ENCODE data around the gene GPC2.
"Not testable (repeated sequence)": the region's sequence is repeated elsewhere in the genome, so short reads cannot be mapped to it uniquely, and the experiment has no call there.

GPC2 gene, protein sequence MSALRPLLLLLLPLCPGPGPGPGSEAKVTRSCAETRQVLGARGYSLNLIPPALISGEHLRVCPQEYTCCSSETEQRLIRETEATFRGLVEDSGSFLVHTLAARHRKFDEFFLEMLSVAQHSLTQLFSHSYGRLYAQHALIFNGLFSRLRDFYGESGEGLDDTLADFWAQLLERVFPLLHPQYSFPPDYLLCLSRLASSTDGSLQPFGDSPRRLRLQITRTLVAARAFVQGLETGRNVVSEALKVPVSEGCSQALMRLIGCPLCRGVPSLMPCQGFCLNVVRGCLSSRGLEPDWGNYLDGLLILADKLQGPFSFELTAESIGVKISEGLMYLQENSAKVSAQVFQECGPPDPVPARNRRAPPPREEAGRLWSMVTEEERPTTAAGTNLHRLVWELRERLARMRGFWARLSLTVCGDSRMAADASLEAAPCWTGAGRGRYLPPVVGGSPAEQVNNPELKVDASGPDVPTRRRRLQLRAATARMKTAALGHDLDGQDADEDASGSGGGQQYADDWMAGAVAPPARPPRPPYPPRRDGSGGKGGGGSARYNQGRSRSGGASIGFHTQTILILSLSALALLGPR

DNA sequence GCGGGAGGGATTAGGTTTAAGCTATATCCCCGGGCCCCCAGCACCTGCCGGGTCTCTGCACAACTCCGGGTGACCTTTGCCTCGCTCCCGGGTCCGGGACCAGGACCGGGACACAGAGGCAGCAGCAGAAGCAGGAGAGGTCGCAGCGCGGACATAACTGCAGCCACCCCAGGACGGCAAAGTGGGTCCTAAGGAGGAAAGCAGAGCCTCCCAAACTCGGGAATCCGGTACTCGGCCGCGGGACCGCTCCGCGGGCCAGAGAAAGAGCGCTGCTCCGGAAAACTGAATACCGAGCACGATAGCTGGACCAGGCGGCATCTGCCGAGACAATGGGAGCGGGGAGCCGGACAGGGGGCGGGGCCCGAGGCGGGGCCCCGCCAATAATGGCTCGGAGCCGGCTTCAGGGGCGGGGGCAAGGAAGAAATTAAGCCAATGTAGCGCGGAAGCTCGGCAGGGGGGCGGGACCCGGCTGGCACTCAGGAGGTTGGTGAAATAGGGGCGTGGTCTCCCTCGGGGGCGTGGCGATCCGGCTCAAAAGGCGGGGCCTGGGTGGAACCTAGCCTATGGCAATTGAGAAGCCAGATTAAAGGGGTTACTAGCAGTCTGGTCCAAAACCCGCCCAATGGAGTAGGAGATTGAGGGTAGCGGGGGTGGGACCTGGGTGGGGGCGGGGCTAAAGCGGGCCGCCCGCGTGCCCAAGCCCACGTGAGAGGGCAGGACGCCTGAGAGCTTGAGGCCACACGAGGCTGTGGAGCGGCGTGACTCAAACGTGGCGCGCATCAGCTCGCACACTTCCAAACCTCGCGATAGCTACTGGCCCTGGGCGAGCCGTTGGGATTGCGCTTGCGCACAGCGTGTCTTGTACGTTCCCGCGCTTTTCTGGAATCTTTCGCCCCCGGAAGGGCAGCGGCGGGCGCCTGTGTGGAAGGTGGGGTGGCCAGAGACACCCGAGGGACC, at the start of gene GPC2, which contains the start of gene STAG3:
Gene GPC2 (minus strand): TSS at position 337 of the 957 bp plus-strand sequence. CDS start 182 bp downstream, at position 155.
Gene STAG3 (plus strand): TSS at position 874 of the 957 bp plus-strand sequence. CDS start 2,639 bp downstream, outside the sequence.
- peak; percentile 95 for DNase-seq (ENCODE audit: low read depth)

DNA sequence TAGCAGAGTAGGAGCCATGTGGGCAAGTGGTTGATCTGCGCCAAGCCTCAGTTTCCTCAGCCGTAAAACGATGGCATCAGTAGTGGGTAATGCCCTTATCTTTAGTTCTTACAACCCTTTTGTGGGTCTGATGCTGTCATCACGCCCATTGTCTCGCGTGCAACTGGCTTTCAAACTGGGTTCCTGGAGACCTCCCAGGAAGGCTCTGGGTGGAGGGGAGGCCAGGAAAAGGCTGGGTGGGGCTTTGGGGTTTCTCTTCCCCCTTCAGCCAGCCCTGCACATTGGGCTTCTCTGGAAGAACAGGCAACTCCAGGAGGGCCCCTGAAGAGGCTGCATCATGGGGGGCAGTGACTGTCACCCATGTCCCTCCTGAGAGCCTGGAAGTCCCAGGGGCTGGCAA, 47.7 kb upstream of the GPC2 start:
- not testable (repeated sequence) for DNase-seq (ENCODE audit: low read depth)

DNA sequence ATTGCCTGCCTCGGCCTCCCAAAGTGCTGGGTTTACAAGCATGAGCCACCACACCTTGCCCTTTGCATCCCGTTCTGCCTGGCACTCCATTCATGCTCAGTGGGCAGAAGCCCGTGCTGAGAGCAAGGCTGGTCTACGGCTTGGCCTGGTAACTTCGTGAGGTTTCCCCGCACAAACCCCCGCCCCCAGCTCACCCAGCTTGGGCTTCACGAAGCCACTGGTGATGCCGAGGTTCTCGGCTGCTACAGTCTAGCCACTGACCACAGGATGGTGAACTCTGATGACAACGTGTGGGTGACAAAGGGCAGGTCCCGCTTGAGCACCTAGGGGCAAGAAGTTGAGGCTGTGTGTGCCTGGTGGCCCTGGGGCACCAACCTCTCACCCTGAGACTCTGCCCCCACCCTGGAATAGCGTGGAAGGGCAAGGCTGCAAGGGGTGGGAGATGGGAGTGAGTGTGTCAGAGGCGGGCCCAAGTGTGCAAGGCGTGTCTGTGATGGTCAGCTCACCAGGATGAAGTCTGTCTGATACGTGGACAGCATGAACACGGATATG, 46.3 kb upstream of the GPC2 start:
- not testable (repeated sequence) for DNase-seq (ENCODE audit: low read depth)

DNA sequence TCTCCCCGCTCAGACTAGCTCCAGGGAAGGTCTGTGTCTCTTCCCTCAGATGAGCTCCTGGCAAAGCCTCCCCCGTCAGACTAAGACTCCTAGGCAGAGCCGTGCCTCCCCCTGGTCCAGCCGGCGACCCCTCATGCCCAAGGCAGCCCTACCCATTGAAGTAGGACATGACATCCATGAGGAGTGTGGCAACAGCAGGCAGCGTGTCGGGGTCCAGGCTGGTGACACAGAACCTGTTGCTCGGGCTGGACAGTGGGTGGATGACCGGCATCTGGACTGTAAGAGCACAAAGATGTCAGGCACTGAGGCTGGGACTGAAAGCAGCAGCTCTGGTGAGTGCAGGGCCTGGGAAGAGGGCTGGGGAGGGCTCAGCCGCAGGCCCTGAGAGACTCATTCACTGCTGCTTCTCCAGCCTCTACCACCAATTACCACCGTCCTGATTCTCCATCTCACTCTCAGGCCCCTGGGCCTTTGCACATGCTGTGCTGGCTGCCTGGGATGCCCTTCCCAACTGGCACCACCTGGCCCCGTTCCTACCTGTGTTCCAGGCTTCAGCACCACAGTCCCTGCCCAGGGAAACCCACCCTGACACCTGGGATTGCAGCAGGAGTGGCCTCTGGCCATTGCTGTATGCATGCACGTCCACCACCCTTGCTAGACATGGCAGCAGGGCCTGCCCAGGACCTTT, 45.4 kb upstream of the GPC2 start:
- no peak for DNase-seq (ENCODE audit: low read depth)

DNA sequence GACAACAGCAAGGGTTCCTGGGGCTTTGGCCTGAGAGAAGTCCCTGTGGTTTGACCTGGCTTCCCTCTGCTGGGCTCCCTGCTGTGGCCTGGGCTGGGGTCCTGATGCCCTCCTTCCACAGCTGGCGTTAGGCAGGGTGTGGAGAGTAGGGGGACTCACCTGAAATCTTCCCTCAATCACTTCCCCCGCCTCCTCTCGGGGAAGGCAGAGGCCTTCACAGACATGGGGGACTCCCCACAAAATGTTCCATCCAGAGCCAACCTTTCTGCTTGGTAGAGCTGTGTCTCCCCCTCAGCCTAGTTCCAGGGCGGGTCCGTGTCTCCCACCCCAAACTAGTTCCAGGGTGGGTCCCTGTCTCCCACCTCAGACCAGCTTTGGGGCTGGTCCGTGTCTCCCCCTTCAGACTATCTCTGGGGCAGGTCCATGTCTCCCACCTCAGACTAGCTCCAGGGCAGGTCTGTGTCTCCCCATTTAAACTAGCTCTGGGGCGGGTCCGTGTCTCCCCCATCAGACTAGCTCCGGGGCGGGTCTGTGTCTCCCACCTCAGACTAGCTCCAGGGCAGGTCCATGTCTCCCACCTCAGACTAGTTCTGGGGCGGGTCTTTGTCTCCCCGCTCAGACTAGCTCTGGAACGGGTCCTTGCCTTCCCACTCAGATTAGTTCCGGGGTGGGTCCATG, 44.7 kb upstream of the GPC2 start:
- no peak for DNase-seq (ENCODE audit: low read depth)

DNA sequence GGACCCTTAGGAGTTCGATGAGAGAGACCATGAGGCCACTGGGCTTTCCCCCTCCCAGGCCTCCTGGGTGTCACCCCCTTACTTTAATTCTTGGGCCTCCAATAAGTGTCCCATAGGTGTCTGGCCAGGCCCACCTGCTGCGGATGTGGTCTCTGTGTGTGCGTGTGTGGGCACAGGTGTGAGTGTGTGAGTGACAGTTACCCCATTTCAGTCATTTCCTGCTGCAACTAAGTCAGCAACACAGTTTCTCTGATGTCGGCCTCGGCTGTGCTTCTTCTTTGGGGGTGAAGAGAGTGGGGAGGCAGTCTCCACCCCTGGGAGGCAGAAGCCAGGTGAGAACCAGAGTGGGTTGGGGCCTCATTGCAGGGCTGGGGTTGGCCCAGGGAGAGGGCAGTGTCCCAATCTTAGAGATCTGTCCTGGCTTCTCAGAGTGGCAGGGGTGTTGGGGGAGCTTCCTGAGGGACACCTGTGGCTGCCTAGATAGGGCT, 44.1 kb upstream of the GPC2 start:
- peak; percentile 47 for DNase-seq (ENCODE audit: low read depth)

DNA sequence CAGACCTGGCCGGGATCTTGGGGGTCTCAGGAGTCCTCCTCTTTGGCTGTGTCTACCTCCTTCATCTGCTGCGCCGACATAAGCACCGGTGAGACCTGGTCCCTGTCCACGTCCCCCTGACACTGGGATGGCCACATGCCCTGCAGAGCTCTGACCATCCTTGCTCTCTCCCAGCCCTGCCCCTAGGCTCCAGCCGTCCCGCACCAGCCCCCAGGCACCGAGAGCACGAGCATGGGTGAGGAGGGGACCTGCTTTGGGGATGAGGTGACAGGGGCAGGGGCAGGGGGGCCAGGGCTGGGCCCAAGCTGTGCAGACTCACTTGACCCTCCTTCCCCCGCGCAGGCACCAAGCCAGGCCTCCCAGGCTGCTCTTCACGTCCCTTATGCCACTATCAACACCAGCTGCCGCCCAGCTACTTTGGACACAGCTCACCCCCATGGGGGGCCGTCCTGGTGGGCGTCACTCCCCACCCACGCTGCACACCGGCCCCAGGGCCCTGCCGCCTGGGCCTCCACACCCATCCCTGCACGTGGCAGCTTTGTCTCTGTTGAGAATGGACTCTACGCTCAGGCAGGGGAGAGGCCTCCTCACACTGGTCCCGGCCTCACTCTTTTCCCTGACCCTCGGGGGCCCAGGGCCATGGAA, 43.5 kb upstream of the GPC2 start:
- no peak for DNase-seq (ENCODE audit: low read depth)

DNA sequence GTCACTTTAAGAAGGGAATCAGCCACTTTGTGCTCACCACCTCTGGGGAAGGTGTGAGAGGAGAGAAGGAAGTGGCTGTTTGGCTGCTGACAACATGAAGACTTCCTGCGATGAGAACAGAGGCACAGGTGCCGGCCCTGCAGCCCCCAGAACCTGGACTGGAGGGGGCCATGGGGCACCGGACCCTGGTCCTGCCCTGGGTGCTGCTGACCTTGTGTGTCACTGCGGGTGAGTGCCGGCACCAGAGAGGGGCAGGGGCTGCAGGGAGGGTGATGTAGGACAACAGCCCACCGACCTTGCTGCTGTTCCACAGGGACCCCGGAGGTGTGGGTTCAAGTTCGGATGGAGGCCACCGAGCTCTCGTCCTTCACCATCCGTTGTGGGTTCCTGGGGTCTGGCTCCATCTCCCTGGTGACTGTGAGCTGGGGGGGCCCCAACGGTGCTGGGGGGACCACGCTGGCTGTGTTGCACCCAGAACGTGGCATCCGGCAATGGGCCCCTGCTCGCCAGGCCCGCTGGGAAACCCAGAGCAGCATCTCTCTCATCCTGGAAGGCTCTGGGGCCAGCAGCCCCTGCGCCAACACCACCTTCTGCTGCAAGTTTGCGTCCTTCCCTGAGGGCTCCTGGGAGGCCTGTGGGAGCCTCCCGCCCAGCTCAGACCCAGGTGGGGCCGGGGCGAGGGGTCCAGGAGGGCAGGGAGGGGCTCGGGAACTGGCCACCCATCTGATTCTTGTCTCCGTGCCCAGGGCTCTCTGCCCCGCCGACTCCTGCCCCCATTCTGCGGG, 42.8 kb upstream of the GPC2 start, which contains the start of gene PVRIG:
Gene PVRIG (plus strand): TSS at position 149 of the 785 bp plus-strand sequence. CDS start 22 bp downstream, at position 171.
- DNase-seq (ENCODE audit: low read depth) = not testable (repeated sequence)

DNA sequence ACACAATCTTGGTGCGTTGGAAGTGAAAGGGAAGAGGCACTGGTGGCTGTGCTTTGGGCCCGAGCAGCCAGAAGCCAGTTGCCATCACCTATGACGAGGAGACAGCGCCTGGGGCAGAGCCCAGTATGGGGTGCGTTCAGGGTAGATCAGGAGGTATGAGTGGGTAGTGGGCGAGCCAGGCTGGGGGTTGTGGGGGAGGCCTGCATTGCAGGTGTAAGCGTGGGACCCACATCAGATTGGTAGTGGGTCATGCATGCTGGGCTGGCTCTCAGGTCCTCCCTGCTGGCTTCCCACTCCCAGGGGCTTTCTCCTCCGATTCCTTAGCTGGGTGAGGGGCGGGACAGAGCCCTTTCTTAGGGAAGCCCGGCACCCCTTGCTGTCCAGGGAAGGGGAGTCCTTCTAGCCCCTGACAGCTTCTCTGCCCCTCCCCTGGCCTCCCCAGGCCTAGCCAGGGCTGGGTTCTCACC, 42.1 kb upstream of the GPC2 start:
- no peak for DNase-seq (ENCODE audit: low read depth)

DNA sequence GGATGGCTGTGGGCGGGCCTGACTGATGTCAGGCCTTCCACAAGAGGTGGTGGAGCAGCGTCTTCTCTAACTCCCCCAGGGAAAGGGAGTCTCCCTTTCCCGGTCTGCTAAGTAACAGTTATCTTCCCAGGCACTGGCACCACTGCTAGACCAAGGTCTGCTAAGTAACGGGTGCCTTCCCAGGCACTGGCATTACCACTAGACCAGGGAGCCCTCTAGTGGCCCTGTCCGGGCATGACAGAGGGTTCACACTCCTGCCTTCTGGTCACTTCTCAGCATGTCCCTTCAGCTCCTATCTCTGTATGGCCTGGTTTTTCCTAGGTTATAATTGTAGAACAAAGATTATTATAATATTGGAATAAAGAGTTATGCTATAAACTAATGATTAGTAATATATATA, 40.8 kb upstream of the GPC2 start:
- DNase-seq (ENCODE audit: low read depth) = peak; percentile 67

DNA sequence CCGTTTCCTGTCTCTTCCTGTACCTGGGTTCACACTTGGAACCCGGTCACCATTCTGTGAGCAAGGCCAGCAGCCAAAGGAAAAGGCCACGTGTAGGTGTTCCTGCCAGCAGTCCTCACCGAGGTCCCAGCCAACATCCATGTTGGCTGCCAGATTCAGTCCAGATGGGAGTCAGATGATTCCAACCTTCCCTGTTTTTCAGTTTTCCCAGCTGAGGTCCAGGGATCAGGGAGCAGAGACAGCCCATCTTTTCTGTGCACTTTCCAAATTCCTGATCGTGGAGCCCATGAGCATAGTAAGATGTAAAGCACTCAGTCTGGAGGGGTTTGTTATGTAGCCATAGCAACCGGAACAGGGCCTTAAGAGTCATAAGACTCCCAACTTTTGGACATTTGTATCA, 38.7 kb upstream of the GPC2 start:
- DNase-seq (ENCODE audit: low read depth) = no peak

DNA sequence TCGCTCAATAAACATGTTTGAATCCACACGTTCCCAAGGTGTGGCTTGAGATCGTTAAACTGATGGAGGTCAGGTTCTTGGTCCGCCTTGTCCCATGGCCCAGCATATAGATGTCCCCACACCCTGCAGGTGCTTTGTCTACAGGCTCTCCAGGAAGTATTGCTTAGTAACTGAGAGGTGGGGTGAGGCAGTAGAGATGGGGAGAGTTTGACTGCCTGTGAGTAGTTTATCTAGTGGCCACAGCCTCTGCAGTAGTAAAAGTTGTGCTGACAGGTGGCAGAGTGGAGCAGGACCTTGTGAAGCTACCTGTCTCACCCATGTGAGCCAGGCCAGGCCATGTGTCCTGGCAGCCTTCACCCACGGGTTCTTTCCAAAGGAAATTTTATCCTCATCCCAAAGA, 37.2 kb upstream of the GPC2 start:
- DNase-seq (ENCODE audit: low read depth) = not testable (repeated sequence)

DNA sequence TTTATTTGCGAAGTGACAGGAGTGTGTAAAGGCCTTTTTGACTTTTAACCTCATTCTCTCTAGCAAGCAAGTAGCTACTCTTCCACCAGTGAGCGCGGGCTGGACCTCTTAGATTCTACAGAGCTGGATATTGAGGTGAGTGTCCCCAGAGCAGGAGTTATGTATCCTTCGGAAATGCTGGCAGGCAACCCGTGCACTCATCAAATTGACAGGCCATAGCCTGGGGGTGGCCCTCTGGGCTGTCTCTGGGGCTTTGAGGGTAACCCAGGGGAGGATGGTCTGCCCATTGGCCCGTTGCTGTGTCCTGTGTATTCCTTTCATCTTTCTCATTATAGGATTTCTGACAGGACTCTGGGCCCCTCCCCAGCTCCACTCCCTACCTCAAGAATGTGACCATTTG, 36.5 kb upstream of the GPC2 start:
- no peak for DNase-seq (ENCODE audit: low read depth)

DNA sequence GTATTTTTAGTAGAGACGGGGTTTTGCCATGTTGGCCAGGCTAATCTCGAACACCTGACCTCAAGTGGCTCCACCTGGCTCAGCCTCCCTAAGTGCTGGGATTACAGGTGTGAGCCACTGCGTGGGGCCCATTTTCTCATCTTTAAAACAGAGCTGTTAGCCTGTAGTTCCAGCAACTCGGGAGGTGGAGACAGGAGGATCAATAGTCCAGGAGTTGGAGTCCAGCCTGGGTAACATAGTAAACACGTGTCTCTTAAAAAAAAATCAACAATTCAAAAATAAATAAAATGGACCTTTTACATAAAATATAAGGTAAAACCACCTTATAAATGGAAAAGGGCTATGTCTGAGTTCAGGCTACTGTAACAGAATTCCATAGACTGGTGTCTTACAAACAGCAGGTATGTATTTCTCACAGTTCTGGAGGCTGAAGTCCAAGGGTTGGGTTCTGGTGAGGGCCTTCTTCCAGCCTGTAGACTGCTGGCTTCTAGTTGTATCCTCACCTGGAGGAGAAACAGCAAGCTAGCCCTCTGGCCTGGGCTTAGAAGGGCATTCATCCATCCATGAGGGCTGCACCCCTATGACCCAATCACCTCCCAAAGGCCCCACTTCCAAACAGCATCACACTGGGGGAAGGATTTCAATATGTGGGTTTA, 35.6 kb upstream of the GPC2 start:
- DNase-seq (ENCODE audit: low read depth) = no peak

DNA sequence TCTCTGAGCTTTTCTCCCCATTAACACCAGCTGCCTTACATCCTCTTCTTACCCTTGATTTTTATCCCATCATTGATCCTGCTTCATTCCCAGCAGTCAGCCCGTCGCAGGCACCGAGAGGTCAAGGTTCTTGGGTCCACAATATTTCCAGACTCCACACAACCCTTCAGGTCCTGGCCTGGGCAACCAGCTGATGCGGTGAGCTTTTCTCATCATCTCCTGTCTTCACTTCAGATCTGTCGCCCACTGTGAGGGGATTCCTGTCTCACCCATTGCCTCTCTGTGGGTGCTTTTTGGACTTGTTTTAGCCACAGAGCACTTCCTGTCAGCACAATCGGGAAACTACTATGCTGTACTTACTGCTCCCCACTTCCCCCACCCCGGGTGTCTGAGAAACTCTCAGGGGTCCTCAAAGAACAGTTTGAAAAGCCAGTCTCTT, 34.2 kb upstream of the GPC2 start:
- DNase-seq (ENCODE audit: low read depth) = no peak

DNA sequence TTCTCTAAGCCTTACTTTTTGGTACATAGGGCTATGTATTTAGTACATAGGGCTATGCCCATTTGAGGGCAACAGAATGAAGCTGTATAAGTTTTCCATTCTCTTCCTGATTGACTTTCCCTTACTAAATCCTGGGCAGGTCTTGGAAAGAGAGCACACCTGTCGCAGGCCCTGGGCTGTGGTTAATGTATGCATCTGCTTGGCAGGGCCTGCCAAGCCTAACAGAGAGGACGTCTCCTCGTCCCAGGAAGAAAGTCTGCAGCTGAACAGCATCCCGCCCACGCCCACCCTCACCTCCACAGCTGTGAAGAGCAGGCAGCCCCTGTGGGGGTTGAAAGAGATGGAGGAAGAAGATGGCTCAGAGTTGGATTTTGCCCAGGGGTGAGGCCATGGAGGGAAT, 33.6 kb upstream of the GPC2 start:
- DNase-seq (ENCODE audit: low read depth) = no peak

DNA sequence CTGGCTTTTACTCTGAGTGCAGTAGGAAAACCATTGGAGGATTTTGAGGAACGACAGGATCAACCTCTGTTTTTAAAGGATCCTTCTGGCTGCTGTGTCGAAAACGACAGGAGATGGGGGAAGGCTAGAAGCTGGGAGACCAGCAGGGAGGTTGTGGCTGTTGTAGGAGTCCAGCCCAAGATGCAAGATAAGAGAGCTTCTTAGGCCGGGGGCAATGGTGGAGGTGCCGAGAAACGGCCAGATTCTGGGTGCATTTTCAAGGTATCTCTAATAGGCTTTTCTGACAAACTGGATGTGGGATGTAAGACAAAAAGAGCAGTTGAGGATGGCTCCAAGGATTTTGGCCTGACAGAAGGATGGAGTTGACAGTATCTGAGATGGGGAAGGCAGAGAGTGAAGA, 32.3 kb upstream of the GPC2 start:
- DNase-seq (ENCODE audit: low read depth) = no peak

DNA sequence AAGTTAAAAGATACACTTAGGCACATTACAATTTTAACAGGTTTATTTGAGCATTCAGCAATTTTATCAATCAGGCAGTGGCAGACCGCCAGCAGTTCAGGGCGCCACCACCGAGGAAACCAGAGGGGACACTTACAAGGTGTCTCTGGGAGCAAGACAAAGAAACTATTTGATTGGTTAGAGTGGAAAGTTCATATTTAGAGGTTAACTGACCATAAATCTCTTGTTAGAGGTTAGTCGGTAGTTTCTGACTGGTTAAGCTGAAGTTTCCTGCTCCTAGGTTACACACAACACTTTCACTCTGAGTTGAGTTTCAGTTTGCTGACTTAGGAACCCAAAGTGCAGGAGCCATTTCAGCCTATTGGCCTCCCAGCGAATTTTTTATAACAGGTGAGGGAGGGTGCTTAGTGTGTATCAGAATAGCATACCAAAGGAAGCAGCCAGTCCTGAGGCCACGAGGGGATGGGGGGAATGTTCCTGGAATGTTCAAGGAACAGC, 31.8 kb upstream of the GPC2 start:
- DNase-seq (ENCODE audit: low read depth) = no peak
